HG03378 (cell line): ENCODE data around the gene HNRNPK.

ENCODE experiments used
- ATAC-seq: cut with Tn5 transposase; IDR thresholded peaks from one replicate; pipeline ENCODE4 v1.9.1; 2021; ENCODE audit warnings: mild to moderate bottlenecking, moderate library complexity; ENCODE audit not compliant: unreplicated experiment

The HNRNPK gene

DNA sequence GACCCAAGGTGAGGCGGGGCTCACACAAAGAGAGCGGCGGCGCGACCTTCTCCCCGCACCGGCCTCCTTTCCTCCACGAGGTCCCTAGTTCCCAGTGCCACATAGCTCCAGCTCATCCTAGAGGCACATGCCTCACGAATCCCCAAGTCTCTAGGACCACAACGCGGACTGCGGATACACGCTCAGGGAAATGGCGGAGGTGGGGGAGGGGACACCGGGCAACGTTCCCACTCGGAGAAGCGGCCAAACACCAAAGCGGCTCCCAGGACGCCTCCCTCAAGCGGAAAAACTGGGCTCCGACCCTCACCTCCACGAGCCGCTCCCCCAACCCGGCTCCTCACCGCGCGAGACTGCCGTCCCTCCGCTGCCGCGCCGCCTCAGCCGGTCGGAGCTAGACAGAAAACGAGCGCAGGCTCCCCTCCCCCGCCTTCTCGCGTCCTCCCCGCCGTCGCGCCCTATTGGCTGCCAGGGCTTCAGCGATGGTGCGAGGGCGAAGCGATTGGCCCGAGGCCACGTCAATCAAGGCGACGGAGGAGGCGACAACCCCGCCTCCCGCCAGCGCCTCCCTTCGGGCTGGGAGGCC, at the start of gene HNRNPK:
Gene HNRNPK (minus strand): TSS at position 404 of the 583 bp plus-strand sequence. CDS start 1,963 bp downstream, outside the sequence.
- ATAC-seq = peak; percentile 80

DNA sequence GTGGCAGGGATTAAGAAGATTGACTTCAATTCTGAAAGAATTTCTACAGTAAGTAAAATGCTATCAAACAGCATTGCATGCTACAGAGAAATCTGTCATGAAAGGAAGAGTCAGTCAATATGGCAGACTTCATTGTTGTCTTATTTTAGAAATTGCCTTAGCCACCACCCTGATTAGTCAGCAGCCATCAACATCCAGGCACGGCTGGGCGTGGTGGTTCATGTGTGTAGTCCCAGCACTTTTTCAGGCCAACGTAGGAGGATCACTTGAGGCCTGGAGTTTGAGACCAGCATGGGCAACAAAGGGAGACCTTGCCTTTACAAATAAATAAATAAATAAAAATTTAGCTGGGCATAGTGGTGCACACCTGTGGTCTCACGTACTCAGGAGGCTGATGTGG, 47.2 kb upstream of the HNRNPK start:
- no peak for ATAC-seq

DNA sequence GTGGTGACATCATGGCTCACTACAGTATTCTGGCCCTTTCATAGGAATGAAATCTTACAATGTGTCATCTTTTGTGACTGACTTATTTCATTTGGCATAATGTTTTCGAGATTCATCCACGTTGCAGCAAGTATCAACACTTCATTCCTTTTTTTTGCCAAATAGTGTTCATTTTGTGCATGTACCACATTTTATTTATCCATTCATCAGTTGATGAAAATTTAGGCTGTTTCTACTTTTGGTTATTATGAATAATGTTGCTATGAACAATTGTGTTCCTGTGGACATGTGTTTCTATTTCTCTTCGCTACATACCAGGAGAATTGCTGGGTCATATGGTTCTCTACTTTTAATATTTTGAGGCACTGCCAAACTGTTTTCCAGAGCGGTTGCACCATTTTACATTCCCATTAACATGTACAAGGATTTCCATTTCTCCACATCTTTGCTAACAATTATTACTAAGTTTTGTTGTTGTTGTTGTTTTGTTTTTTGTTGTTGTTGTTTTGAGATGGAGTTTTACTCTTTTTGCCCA, 44.1 kb upstream of the HNRNPK start:
- no peak for ATAC-seq

DNA sequence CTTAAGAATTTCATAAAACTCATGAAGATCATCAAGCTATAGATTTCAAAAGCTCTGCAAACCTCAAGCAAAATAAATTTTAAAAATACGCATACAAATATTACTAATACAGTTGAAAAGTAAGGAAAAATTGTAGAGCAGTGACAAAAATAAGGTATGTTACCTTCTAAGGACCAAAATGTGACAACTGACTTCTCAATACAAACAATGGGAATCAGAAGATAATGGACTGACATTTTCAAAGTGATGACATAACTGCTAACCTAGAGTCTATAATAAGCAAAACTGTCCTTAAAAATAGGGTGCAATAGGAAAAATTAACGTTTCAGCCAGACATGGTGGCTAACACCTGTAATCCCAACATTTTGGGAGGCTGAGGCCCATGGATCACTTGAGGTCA, 27.6 kb upstream of the HNRNPK start:
- ATAC-seq = no peak

DNA sequence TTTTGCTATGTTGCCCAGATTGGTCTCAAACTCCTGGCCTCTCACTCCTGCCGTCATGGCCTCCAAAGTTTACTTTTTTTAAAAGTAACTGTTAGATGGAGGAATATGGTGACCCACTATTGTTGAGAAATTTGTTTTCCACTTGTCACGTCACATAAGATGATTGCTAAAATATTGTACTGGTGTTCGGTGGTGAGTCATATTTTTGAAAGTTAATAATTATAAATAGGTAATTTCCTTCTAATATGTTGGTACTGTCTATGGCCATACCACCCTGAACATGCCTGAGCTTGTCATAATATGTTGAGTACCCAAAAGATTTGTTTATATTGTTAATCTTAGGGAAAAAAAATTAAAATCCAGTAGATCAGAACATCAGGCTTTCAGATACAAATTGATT, 23.2 kb upstream of the HNRNPK start:
- ATAC-seq = no peak

DNA sequence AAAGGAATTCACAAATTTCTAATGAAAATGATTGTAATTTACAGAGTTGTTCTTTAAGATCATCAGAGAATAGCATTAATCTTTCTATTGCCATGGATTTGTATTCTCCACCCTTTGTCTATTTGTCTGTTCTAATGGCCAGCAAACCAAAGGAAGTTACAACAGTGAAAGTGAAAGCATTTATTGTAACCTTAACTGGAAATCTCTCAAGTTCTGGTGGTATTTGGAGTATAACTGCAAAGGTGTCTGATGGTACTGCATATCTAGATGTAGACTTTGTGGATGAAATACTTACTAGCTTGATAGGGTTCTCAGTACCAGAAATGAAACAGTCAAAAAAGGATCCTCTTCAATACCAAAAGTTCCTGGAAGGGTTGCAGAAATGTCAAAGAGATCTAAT, 22.3 kb upstream of the HNRNPK start:
- peak; percentile 86 for ATAC-seq

DNA sequence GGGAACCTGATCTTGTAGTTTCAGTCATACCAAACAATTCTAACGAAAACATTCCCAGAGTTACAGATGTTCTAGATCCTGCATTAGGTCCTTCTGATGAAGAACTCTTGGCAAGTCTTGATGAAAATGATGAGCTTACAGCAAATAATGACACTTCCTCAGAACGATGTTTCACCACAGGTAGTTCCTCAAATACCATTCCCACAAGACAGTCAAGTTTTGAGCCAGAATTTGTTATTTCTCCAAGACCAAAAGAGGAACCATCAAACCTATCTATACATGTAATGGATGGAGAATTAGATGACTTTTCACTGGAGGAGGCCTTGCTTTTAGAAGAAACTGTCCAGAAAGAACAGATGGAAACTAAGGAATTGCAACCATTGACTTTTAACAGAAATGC, 21.6 kb upstream of the HNRNPK start:
- ATAC-seq = no peak

DNA sequence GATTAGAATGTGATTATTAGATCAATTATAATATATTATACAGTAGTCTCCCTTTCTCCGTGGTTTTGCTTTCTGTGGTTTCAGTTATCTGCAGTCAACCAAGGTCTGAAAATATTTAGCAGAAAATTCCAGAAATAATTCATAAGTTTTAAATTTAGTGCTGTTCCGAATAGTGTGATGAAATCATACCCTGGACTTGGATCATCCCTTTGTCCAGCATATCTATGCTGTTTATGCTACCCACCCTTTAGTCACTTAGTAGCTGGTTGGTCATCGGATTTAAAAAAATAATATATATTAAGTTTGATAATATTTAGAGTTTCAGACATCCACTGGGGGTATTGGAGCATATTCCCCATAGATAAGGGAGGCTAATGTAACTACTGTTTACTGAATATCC, 20.2 kb upstream of the HNRNPK start:
- ATAC-seq = no peak

DNA sequence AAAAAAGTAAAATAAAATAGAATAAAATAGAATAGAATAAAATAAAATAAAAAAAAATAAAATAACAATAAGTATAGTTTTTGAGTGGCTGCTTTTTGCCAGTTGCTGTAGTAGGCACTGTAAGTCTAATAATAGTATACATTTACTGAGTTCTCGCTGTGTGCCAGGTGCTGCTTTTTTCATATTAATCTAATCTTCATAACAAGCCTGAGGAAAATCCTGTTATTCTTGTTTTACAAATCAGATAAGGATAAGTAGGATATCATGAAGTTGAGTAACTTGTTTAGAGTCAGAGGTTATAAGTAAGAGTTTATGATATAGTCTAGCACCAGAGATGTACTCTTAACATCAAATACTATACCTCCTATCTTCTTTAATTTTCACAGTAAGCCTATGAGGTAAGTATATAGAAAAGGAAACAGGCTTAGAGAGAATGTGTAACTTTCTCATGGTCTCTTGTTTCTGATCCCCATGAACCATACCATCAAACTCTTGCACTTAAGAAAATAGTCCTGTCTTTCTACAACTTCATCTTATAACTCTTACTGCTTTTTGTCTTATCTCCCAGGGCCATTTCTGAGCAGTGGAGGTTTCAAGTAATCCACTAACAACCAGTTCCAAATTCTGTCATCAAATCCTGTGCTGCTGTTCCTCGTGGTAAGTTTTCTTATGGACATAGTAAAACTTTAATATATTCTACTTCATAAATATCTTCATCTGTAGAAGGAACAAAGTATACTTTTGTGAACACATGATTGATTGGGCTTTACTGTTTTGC, 19.3 kb upstream of the HNRNPK start:
- no peak for ATAC-seq

DNA sequence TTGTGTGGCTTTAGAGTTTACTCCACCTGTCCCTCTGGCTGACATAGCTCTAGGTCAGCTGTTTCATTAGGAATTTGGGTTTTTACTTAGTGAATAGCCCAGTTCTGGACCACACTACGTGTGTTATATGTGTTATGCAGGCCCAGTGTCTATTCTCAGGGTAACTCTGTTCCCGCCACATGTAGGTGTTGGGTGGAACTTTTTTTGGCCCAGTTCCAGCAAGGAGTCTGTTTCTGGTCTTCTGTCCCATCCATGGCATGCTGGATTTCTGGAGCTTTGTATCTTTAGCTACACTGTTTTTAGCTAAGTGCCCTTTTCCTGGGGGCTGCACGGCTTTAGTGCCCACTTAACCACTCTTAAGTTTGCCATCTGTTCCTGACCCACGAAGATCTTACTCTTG, 16.1 kb upstream of the HNRNPK start:
- ATAC-seq = no peak

DNA sequence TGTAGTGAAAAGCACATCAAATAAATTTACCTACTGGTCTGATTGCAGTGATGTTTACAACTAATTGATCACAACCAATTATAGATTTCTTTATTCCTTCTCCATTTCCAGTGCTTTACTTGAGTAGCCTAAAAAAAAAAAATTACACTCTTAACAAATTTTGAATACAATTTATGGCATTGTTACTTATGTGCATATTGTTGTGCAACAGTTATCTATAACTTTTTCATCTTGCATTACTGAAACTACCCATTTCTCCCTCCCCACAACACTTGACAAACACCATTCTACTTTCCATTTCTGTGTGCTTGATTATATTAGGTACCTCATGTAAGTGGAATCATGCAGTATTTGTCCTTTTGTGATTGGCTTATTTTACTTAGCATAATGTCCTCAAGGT, 12.9 kb upstream of the HNRNPK start:
- ATAC-seq = no peak

DNA sequence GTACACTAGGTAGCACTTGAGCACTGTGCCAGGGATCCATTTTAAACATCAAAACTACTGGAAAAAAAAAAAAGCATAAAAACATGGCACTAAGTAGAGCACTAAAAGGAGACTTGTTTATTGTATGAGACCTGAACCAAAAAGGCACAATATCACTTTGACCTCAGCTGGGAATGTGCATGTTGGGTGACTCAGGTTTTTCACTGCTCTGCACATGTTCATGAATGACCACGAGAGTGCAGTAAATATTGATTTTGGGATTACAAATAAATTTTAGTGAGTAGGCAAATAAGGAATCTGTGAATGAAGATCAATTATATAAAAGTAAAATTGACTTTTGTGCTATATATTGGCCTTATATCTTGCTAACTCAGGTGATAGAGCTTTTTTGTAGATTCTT, 12.4 kb upstream of the HNRNPK start:
- no peak for ATAC-seq

DNA sequence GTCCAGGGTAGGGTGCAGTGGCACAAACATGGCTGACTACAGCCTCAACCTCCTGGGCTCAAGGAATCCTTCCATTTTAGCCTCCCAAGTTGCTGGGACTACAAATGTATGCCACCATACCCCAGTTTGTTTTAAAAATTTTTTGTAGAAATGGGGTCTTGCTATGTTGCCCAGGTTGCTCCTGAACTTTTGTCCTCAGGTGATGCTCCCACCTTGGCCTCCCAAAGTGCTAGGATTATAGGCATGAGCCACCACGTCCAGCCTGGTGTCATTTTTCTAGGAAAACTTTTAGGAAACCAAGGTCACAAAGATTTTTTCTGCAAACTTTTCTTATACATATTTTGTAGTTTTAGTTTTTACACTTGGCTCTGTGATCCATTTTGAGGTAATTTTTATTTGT, 11.3 kb upstream of the HNRNPK start:
- no peak for ATAC-seq

DNA sequence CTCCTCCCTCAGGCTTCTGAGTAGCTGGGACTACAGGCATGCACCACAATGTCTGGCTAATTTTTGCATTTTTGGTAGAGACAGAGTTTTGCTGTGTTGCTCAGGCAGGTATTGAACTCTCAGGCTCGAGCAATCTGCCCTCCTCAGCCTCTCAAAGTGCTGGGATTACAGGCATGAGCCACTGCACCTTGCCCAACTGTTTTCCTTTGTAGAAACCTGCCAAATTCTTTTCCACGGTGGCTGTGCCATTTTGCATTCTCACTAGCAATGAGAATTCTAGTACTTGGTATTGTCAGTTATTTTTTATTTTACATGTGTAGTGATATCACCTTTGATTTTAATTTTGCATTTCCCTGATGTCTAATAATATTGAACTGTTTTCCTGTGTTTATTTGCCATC, 8.4 kb upstream of the HNRNPK start:
- no peak for ATAC-seq

DNA sequence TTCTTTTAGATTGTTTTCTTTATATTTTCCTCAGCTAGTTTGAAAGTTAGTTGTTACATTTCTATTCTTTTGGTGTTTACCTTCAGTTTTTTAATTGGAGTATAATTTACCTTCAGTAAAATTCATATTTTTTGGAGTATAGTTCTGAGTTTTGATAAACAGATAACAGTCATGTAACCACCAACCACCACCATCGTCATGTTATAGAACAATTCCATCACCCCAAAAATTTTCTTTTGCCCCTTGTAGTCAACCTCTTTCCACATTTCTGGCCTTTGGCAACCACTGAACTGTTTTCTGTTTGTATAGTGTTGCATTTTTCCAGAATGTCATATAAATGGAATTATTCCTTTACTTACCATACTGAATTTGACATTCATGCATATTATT, 7.4 kb upstream of the HNRNPK start:
- no peak for ATAC-seq

DNA sequence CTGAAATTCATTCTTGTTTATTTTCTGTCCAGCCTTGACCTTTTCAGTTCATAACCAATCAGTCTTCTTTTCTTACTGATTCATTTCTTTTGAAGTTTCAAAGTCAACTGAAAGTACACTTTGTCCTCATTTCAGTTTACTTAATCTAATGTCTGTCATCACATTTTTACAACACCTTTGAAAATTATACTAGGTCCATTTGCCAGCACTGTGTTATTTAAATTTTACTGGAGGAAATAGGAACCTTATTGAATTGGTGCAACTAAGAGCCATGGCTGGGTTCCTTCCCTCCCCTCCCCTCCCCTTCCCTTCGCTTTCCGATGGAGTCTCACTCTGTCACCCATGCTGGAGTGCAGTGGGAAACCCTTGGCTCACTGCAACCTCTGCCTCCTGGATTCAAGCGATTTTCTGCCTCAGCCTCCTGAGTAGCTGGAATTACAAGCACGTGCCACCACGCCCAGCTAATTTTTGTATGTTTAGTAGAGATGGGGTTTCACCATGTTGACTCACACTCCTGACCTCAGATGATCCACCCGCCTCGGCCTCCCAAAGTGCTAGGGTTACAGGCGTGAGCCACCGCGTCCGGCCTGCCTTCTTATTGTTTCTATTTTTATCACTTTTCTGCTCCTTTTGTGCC, 6.9 kb upstream of the HNRNPK start:
- no peak for ATAC-seq

DNA sequence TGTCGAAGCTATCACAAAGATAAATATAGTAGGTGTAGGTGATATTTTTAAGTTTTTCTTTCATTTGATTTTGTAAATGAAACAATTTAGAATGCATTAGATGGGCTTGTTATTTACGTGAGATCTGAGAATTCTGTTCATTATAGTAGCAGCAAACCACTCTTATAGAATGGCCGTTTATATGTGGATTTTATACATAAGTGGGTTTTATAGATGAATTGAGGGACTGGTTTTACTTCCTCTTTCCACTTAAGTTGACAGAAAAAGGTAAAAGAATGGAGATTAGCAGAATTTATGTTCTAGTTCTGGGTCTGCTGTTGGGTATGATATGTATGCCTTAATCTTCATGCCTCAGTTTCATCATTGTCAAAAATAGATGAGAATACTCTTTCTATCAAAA, 6.2 kb upstream of the HNRNPK start:
- no peak for ATAC-seq

DNA sequence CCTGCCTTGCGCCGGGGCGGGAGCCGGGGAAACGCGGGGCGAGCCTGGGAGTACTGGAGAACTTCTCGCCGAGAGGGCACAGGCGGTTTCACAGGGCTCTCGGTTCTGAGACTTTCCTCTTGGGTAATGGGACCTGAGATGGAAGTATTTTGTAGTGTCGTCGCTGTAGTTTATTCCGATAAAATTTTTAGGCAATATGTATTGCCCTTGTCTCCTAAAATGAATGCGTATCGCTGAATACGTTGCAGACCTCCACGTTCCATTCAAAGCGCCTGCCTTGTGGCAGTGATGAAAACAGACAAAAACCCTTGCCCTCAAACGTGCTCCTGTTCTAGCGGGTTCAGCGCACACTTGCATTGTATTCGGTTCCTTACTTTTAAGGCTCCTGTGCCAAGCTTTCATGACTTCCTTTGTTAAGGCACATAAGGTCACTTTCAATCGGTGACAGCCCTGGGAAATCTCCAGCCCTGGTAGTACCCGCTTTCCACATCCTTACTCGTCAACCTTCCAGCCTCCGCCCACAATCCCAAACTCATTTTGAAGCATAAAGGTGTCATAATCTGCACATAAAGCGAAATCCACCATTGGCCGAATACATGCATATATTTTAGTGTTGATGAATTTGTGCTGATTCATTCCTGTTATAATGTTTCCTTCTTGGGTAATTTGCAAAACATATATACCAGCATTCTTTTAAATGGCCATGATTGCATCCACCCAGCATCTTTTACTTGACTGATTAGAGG, 1.3 kb upstream of the HNRNPK start:
- peak; percentile 6 for ATAC-seq

DNA sequence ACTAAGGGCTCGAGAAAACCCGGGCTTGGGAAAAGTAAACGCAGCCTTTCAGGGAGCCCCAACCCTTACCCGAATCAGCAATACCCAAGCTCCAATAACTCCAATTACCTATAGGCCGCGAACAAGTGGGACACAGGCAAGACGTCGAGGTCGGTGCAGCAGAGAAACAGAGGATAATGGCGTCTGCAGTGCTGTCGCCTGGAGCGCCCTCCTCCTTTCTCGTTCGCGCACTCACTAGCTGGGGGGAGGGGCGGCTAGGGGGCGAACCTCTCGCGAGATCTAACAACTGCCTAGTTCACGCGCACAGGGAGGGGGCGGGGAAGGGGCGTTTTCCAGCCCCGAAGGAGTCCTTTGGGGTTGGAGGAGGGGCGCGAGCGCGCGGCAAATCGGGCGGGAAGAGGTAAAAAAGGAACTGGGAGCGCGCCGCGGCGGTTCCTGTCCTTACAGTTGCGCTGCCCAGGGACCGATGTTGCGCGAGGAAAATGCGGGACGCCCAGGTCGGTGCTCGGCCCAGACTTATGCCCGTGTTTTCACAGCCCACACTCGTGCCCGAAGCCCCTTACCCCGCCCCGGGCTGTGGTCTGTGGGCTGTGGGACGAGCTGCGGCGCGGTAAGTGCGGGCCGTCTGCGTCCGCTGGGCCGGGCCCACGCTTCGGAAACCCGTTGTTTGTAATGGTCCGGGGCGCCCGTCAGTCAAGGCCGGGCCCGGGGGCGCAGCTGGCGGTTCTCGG, 545 bp upstream of the HNRNPK start, which contains the start of gene RMI1:
Gene RMI1 (plus strand): TSS at position 411 of the 731 bp plus-strand sequence. CDS start 20,182 bp downstream, outside the sequence.
- peak; percentile 61 for ATAC-seq

DNA sequence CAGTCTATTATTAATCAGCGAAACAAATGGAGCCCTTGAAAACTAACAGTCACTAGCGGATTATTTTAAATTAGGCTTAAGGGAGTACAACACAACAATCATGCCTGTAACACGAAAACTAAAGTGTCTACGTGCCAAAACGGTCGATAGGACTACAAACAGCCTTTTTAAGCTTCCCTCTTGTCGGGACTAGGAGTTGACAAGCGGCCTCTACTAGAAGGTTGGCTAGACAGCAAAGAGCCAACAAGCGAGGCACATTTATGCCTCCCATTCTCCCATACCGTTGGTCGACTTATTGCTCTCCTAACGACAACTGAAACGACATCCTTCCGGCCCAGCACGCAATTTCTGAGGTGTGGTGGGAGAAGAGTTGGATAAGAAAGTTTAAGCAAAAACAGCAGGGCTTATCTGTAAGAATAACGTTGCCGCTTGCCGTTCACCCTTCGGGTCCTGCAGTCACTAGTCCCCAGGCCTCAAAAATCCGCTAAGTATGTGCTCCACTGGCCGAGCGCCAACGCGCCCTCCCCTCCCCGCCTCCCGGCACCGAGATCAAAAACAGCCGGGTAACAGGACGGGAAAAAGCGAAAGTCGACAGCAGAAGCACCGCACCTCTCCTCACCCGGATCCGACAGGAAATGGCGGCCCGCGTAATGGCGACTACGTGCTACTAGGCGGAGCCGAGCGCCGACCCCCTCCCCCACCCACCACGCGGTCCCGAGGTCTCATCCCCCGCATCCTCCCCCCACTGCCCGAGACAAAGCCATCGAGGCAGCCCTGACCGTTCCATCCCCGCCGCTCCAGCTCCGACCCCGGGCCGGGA, 813 bp downstream of the HNRNPK start:
- ATAC-seq = no peak
